NCI-H2196 treated with DMSO at 0.1 percent for 48 hours (cell line): ENCODE results near the gene CSRP3.

Experiments
- DNase-seq: peaks from one replicate; lab custom pipeline; 2025; ENCODE audit not compliant: unreplicated experiment; lab: John Stamatoyannopoulos, UW

Gene CSRP3

DNA sequence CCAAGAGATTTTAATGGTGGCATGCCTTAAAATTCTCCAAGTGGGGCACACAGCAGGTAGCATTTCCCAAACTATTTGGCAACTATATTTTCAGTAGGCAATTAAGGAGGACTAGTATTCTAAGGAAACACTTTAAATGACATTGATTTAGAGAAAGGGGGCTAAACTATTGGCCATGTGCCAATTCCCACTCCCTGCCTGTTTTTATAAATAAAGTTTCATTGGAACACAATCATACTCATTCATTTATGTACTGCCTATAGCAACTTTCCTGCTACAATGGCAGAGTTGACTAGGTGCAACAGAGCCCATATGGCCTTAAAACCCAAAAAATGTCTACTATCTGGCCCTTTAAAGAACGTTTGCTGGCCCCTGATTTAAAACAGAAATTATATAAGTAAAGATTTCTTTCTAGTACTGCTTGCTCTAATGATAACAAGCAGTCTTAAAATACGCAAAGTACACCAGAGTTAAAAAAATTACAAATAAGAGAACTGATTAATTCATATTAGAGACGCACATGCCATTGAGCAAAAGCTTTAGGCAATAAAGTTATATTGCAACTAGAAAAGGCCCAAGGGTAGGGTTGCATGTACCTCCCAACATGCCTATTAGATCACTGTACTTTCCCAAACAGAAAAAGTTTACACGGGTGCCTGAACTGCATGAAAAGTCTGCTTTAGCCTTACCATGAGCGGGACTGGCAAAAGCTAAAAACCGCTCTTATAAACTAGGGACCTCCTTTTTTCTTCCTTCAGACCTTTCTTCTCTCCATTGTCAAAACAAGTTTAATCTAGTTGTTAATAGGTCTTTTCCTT, 24.8 kb upstream of the CSRP3 start:
- DNase-seq, result no peak

DNA sequence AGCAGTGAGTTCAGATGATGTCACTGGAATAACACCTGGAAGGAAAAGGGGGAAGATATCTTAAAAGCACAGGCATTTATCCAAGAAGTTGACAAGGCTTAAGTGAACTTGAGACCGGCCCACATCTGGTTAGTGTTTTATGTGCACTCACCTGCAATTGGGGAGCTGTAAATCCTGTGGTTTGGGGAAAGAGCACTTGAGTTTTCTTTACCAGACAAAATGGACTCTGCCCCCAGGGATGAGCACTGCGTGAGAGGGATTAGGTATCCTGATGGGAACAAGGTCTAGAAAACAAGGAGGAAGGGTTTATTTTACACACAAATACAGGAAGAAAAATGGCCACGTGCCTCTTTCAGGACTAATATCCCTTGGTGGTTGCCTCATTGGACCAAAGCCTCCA, 23.8 kb upstream of the CSRP3 start:
- DNase-seq, result no peak

DNA sequence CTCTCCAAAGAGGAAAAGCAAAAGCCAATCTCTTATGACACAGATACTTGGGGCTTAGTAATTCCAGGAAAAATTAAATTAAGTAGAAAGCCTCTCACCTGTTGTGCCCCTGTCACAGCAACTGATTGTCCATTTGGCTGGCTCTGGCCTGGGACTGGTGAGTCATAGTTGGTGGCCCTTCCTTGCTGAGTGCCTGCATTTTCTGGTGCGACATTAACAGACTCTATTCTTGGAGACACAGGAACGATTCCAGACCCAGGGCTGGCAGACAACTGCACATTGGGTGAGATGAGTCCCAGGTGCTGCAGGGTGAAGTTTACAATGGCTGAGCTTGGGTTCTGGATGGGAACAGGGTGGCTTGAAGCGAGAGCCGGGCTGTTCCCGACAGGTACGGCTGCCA, 23.3 kb upstream of the CSRP3 start:
- DNase-seq, result no peak

DNA sequence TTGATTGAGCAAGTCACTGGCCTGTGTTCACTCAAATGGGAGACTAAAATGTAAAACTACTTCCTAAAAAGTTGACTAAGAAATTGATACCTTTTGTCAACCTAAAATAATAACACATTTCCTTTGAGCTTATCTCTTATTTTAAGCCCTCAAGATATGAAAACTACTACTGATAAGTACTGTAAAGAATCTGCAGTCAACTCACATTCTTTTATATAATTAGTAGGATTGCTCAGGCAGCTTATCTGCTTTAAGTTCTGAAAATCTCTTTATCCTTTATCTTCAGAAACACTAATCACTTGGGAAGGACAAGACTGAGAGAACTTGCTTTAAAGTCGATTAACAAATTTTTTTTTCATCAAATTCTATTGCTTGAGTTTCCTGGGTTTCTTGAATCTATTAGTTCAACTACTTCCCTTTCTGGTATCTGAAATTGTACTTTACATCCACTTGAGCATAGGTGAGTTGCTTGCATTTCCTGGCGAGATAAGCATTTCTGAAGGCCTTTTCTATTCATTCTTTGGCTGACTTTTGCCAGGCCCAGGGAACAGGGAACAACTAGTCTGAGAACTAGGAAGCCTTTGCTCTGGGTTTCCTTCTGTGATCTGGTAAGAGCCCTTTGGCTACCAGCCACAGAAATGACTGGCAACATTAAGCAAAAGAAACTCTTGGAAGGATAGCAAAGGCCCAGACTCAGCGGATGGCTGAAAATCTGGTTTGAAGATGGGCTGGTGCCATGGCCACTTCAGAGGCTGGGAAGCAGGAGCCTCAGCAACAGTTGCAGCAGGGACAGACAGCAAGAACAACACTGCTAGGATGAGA, 19.3 kb upstream of the CSRP3 start:
- no peak for DNase-seq

DNA sequence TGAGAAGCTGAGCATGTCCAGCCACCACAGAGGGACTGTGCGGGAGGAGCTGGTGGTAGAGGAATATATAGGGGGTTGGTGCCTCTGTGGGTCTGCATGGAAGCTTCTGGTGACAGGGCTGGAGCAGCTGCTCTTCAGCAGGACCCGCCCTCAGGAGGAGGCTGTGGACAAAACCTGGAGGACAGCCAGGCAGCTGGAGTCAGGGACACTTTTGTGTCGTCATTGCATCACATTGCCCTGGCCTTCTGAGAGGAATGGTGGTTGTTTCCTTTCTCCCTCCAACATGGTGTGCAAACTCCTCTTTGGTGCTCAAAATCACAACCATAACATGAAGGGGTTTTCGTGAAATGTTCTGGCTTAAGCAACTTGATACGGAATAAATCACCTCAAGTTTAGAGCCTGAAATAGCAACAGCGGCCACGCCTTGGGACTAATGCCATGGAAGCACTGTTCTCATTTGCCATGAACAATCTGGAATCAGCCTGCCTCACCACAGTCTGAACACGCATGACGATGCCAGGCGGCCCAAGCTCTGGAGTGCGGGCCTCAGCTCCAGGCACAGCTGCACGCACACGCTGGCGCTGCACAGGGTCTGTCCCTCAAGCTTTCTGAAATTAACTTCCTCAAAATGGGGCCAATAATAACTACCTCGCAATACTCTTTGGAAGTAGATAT, 17.1 kb upstream of the CSRP3 start:
- DNase-seq, result peak; percentile 13

DNA sequence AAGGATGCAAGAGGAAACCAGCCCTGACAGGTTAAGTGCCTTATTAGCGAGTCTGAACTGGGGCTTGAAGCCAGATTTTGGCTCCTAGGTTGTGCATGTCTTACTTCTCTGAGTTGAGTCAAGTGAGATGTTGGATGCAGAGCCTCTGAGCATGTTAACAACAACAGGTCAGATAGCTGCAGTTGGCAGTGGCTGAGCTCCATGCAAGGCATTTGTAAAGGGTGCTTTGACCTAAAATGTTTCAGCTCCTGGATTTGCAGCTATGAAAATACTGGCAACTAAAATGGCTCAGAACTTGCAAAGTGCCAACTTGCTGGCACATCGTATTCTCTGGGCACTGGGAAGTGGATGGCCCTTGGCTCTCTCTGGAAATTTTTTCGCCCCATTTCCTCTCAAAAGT, 16.4 kb upstream of the CSRP3 start:
- no peak for DNase-seq

DNA sequence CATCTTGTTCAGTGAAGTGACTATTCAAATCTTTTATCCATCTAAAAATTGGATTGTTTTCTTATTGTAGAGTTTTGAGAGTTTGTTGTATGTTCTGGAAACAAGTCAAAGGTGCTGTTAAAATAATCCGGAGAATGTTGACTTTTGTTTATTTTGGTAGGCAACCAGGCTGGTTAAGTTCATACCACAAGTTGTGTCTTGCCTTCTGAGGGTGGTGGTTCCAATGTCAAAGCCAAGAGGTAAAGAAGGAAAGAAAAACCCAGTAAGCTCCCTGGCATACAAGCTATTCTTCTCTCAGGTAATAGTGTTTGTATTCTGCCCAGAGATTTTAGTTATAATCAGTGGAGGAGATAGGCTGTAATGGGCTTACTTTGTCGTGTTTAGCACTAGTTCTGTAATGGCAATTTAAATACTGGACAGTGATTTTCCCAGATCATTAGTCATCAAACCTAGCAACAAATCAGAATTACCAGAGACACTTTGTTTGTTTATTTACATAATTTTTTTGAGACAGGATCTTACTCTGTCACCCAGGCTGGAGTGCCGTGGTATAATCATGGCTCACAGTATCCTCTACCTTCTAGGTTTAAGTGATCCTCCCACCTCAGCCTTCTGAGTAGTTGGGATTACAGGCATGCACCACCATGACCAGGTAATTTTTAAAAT, 15.1 kb upstream of the CSRP3 start:
- no peak for DNase-seq

DNA sequence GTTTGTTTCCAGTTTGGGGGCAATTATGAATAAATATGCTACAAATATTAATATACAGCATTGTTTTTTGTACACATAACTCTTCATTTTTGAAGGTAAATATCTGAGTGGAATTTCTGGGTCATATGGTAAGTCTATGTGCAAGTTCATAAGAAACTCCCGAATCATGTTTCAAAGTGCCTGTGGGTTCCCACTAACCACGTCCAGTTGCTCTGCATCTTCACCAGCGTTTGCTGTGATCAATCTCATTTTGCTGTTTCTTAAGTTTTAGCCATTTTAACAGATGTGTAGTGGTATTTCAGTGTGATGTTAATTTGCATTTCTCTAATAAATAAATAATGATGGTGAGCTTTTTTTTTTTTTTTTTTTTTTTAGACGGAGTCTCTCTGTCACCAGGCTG, 14.2 kb upstream of the CSRP3 start:
- DNase-seq, result no peak

DNA sequence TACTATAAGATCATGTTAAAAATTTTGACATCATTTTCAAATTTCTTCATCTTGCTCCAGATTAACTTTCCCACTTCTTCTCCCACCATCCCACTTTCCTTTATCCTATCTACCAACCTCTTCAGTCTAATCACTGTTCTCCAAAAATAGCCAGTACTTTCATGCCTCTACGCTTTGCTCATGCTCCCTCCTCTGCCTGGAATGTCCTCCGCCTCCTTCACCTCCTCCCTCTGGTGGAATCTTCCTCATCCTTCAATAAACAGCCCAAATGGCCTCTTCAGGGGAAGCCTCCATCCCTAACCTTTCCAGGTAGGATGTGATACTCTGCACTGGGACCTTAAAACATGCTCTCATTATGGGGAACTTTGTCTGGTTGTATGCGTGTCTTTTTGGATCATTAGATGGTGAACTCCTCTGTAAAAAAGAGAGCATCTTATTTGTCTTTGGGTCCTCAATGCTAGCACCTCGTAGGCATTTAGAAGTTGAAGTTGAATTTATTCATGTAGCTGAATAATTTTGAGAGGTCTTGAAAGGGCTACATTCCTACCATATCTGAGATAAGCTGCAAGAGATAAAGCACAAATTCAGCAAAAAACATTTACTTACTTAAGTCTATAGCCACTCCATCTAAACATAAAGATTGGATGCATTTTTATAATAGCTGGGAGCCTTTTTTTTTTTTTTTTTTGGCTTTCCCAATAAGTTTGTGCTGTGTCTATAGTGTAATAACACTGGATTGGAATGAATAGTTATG, 8.0 kb upstream of the CSRP3 start:
- no peak for DNase-seq

DNA sequence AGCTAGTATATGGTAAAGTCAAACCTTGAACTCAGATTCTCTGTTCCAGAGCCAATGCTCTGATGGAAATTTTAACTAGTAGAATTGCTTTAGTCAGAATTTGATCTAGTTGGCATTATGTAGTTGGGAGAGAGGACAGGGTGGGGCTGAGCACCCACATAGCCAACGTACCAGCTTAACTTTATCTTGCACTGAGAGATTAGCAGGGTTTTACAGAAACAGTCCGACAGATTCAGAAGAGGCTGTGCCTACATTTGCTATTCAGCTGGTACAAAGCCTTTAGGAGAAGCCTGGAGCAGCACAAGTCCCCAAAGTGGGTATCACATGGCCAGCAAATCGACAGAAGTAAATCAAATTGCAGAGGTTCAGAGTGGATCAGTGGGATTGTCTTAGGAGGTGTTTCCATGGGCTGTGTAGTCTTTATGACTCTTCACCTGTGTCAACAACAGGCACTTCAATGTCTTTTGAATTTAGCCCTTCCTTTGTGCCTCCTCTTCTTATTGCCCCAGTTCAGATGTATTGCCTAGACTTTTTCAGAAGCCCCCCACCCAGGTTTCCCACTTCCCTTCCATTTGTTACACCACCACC, 7.3 kb upstream of the CSRP3 start:
- DNase-seq, result no peak

DNA sequence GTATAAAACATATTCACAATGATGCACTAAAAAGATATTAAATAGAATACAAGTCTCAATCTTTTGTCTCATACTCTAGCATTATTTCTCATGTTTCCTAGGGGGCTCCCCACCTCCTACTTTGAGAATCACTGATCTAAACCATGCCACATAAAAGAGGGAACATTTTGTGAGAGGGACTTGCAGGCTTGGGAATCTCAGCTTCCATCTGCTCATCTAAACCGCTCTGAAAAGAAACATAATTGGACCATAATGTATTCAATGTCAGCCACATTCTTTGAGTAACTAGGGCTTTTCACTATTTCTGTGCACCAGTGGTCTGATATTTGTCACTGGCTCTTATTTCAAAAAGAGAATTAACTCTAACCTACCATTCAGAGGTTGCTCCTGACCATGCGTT, 6.4 kb upstream of the CSRP3 start:
- DNase-seq, result no peak

DNA sequence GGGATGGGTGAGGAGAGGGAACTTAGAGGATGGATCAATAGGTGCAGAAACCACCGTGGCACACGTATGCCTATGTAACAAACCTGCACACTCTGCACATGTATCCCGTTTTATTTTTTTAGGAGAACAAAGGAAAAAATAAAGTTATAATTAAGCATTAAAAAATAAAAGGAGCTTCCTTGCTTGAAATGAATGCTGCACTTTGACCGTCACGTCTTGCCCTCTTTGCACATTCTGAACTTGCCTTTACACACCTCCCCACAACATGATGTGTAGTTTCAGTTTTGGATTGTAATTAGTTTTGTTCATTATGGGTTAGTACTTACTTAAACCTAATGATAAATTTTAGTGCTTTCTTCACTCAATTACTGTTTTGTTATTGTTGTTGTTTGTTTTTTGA, 3.1 kb upstream of the CSRP3 start:
- DNase-seq, result no peak

DNA sequence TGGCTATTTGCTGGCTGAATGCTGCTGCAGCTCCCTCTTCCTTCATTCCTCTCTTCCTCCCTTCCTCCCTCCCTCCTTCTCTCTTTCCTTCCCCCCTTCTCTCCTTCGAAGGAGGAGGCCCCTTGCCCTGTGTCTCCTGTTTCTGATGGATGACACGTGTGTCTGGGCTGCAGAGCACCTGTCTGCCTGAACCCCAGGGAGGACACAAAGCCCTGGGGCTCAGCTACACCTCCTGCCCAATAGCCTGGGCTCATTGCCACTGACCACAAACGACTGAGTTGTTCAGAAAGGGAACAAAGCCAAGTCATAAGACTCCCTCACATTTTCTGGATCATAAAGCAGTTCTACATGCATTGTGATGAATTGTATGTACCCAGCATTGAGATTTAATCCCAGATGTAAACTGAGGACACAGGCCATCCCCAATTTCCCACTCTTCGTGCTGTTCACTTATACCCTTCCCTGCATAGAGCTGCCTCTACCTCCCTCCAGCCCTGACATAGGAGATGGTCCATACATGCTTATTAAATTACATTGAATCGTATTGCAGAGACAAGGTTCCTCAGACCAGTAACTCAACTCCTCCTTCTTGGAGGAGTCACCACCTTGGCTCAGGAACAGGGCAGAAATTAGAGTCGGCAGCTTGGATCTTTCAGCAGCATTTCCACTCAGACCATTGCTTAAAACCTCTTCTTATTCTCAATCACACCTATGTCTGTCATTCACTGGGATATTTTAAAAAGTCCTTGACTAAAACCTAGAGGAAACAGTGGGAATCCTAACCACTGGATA, 1.2 kb downstream of the CSRP3 start:
- DNase-seq, result peak; percentile 83

DNA sequence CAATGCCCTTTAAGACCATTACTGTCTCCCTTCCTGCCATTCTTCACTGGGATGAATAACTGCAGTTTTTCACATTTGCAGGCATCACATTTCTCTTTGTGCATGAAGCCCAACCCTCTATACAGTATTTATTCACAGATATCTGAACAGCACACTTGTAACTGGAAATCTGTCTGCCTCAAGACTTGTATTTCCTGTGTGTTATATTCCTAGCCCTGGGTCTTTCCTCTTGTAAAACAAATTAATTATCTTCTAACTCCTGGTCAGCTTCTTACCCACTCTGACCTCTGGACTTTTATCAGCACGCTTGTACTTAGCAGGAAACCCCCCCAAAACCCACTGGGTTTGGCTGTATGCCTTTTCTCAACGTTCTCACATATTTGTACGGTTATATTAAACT, 2.0 kb downstream of the CSRP3 start:
- DNase-seq, result peak; percentile 11

DNA sequence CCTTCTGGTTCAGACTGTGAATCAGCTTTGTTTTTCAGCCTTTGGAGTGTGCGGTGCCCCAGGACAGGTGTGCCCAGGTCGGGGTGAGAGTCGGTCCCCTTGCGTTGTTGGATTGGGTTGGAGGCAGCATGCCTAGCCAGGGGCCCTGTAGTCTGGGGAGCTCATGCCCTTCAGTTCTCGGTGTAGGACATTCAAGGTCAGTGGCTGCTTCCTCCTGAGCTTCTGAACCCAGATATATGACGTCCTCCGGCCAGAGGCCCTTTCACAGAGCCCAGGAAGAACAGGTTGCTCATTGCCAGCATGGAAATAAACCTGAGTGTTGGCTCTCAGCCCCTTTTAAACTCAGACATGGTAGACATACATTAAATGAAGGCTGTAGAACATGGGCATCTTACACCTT, 2.7 kb downstream of the CSRP3 start:
- no peak for DNase-seq

DNA sequence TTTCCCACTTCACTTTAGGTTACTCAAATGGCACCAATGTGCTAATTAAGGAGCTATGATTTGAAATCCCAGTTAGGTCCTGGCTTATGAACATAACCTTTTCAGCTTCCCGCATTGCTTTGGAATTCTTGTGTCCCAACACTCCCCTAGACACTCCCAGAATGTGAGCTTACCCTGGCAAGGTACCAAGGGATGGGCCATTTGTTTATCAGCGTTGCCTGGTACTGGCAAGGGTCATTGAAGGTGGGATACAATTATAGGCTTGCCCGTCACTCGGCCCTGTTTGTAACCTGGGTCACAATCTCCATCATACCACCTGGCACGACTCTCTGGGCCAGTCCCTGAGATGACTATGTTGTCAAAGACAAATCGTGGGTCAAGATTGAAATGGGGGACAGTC, 5.4 kb downstream of the CSRP3 start:
- no peak for DNase-seq

DNA sequence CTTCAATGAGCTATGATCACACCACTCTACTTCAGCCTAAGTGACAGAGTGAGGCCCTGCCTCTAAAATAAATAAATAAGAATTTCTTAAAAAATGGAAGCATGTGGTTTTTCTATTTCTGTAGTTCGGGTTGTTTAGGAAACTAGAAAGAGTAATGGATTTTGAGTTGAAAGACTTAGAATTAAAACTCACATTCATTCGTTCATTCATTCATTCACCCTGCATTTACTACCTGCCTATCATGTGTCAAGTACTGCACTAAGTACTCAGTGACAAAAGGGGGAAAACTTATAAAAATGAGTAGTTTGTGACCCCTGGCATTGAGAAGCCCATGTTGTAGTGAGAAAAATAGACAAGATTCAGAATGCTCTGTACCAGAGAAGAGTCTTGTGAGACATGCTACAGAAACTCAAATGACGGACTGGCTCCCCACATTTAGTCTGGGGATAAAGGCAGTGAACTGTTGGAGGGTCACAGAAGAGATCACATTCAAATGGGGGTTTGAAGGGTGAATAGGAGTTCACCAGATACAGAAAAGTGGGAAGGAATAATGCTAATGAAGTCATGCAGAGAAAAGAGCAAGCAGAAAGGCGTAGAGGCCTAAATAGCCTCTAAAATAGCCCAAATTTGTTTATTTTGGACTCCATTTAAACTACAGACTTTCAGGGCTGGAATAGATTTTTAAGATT, 7.0 kb downstream of the CSRP3 start:
- no peak for DNase-seq

DNA sequence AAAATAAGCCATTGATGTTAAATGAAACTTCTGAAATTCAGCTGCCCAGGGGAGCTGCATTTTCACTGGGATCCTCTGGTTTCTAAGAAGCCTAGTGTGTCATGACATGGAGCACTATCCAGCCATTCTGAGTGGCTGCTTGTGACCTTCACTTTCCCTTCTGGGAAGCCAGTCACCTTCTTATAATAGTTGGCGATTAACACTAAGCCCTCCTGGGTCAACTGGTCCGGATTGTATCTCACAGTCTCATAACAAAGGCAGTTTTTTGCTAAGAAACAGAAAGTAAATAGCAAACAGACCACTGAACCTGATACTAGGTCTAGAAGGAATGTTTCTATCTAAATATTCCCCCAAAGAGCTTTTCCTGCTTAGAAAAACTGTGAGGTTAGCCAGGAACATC, 7.9 kb downstream of the CSRP3 start:
- DNase-seq, result no peak
